Measurements from ENCODE around the gene GALR2.

GRCh38 chr17:76072148-76072858 is 2.3 kb upstream of the GALR2 start, which contains the start of gene SRP68:
- TF ChIP-seq POLR2A (IDR thresholded peaks at IDR 0.05; ENCODE audit: low read depth, low read length): peak; percentile 92
- TF ChIP-seq CTCF (IDR thresholded peaks at IDR 0.05 in 2 of 3, conservative IDR thresholded peaks at IDR 0.05 in 1 of 3; ENCODE audit: control insufficient read depth in 2 of 3, extremely low read depth in 1 of 3, insufficient read depth in 1 of 3, low read depth in 3 of 3, low read length in 3 of 3): no peak

Measured in GM12878 (cell line).